Measurements from ENCODE around the gene CYP51A1. TPM values are rescaled to one million over a fixed set of nuclear protein-coding genes. Genes with fewer than 3 reads are reported as not detected.
A peak's percentile ranks its signal among the peaks of the same experiment; 100 is the strongest.

Gene CYP51A1
- total and polyA plus RNA-seq, 2 of the 13 experiments (the other 11 are each of a cell fraction or from before 2014, with no cell fraction given) = 15.4 to 260 TPM

GRCh38 chr7:92134271-92135051 lies at the start of gene CYP51A1 (continued):
- TF ChIP-seq ZBTB40 (IDR thresholded peaks at IDR 0.05) (no peak), ZBTB40 (CRISPR knock-in tag; IDR thresholded peaks at IDR 0.05) (peak; percentile 89), FOXA1 (IDR thresholded peaks at IDR 0.05) (no peak), FOXA1 (CRISPR knock-in tag; IDR thresholded peaks at IDR 0.05) (peak; percentile 15; the same call in 1 of the 2 replicates), DNMT3B (CRISPR knock-in tag; conservative IDR thresholded peaks at IDR 0.05) (no peak), MIER2 (CRISPR knock-in tag; IDR thresholded peaks at IDR 0.05) (no peak), RARG (CRISPR knock-in tag; IDR thresholded peaks at IDR 0.05; ENCODE audit: low read depth) (peak; percentile 81; the same call in 1 of the 2 replicates), ZBTB8A (CRISPR knock-in tag; IDR thresholded peaks at IDR 0.05; ENCODE audit: borderline replicate concordance, low read depth) (no peak), ZNF121 (CRISPR knock-in tag; IDR thresholded peaks at IDR 0.05) (peak; percentile 80), ZFP82 (CRISPR knock-in tag; IDR thresholded peaks at IDR 0.05; ENCODE audit: borderline replicate concordance) (no peak), ZBTB38 (CRISPR knock-in tag; IDR thresholded peaks at IDR 0.05) (peak; percentile 11; the same call in 1 of the 2 replicates), GLI4 (CRISPR knock-in tag; IDR thresholded peaks at IDR 0.05; ENCODE audit: borderline replicate concordance) (peak; percentile 88; the same call in 1 of the 2 replicates), RELA (CRISPR knock-in tag; IDR thresholded peaks at IDR 0.05) (no peak; the same call in 1 of the 2 replicates), HNRNPH1 (optimal IDR thresholded peaks at IDR 0.05; ENCODE audit: low read depth, low read length) (no peak), ZMYM3 (CRISPR knock-in tag; IDR thresholded peaks at IDR 0.05) (peak; percentile 55; the same call in 1 of the 2 replicates), ZBTB21 (CRISPR knock-in tag; IDR thresholded peaks at IDR 0.05) (peak; percentile 52; the same call in 1 of the 2 replicates), NFKB2 (CRISPR knock-in tag; IDR thresholded peaks at IDR 0.05; ENCODE audit: borderline replicate concordance) (peak; percentile 87), MYNN (CRISPR knock-in tag; IDR thresholded peaks at IDR 0.05; ENCODE audit: low read depth) (no peak), NR2C2 (CRISPR knock-in tag; IDR thresholded peaks at IDR 0.05; ENCODE audit: borderline replicate concordance) (peak; percentile 83), ZNF446 (CRISPR knock-in tag; IDR thresholded peaks at IDR 0.05) (no peak)
- TF ChIP-seq, protein P1, sequence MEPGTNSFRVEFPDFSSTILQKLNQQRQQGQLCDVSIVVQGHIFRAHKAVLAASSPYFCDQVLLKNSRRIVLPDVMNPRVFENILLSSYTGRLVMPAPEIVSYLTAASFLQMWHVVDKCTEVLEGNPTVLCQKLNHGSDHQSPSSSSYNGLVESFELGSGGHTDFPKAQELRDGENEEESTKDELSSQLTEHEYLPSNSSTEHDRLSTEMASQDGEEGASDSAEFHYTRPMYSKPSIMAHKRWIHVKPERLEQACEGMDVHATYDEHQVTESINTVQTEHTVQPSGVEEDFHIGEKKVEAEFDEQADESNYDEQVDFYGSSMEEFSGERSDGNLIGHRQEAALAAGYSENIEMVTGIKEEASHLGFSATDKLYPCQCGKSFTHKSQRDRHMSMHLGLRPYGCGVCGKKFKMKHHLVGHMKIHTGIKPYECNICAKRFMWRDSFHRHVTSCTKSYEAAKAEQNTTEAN (CRISPR knock-in tag; conservative IDR thresholded peaks at IDR 0.05) = peak; percentile 49; the same call in 1 of the 2 replicates

Data from HepG2 (cell line).